PC-3 (cell line): ENCODE measurements around the gene CAMK1D.

Experiments
- EZH2 ChIP-seq: fragments of 300-600 bp; sonication (generic); IDR thresholded peaks from one replicate; pipeline ENCODE4 v1.6.1; 2017; ENCODE audit warnings: antibody characterized with exemption, mild to moderate bottlenecking, low read length; ENCODE audit not compliant: unreplicated experiment
- TF ChIP-seq, protein P1 (sequence below): fragments of 300-600 bp; sonication (generic); conservative IDR thresholded peaks from 2 replicates; pipeline ENCODE4 v1.5.1; 2017; ENCODE audit warnings: antibody characterized with exemption, low read depth, mild to moderate bottlenecking, low read length

DNA sequence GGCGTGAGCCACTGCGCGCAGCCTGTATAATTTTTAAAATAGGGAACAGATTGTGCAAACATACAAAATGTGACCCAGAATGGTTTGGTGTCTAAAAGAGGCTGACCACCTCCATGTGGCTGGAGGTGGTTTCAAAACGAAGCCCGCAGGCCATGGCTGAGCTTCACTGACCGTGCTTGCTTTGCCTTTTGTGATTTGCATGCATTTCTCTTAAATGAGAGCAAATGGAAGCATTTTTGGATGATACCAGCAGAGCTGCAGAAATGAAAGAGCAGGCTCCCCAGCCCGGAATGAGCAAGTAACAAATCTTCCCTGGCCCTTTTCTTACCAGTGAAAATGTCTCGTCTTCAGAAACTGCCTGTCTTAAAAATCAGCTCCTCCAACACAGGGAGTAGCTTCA is 239.9 kb downstream of the CAMK1D start:
- TF ChIP-seq, protein P1, sequence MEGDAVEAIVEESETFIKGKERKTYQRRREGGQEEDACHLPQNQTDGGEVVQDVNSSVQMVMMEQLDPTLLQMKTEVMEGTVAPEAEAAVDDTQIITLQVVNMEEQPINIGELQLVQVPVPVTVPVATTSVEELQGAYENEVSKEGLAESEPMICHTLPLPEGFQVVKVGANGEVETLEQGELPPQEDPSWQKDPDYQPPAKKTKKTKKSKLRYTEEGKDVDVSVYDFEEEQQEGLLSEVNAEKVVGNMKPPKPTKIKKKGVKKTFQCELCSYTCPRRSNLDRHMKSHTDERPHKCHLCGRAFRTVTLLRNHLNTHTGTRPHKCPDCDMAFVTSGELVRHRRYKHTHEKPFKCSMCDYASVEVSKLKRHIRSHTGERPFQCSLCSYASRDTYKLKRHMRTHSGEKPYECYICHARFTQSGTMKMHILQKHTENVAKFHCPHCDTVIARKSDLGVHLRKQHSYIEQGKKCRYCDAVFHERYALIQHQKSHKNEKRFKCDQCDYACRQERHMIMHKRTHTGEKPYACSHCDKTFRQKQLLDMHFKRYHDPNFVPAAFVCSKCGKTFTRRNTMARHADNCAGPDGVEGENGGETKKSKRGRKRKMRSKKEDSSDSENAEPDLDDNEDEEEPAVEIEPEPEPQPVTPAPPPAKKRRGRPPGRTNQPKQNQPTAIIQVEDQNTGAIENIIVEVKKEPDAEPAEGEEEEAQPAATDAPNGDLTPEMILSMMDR, result no peak
- no peak for TF ChIP-seq EZH2
